Activated gamma-delta T cell treated with anti-CD3 and anti-CD28 coated beads, Interleukin-2, amount 50 U/mL, for 16 hours (primary cell): ENCODE results near the gene TIMP2.
"Not testable (repeated sequence)": the region's sequence is repeated elsewhere in the genome, so short reads cannot be mapped to it uniquely, and the experiment has no call there.

Experiments used
- DNase-seq: peaks from one replicate; pipeline ENCODE4 v3.0.0-alpha.2; 2020; ENCODE audit warnings: low read depth

TIMP2 gene

GRCh38 chr17:78929908-78930775 lies 5.0 kb upstream of the TIMP2 start:
- no peak for DNase-seq

GRCh38 chr17:78925662-78926555 lies 722 bp upstream of the TIMP2 start:
- no peak for DNase-seq

- DNase-seq: no peak
These were observed 571 bp downstream of the TIMP2 start for GRCh38 chr17:78924481-78925151.

- peak; percentile 22 for DNase-seq
These were observed 1.3 kb downstream of the TIMP2 start for GRCh38 chr17:78923660-78924453.

GRCh38 chr17:78922816-78923498 lies 2.2 kb downstream of the TIMP2 start:
- no peak for DNase-seq

- no peak for DNase-seq
These were observed 3.7 kb downstream of the TIMP2 start for GRCh38 chr17:78921437-78921971.

- no peak for DNase-seq
These were observed 4.7 kb downstream of the TIMP2 start for GRCh38 chr17:78920528-78920927.

- no peak for DNase-seq
These were observed 5.2 kb downstream of the TIMP2 start for GRCh38 chr17:78919861-78920450.

- DNase-seq: no peak
These were observed 6.2 kb downstream of the TIMP2 start for GRCh38 chr17:78918979-78919378.

GRCh38 chr17:78917451-78918275 lies 7.5 kb downstream of the TIMP2 start:
- no peak for DNase-seq

GRCh38 chr17:78915872-78916632 lies 9.1 kb downstream of the TIMP2 start:
- DNase-seq: no peak

GRCh38 chr17:78913115-78913514 lies 12.1 kb downstream of the TIMP2 start:
- no peak for DNase-seq

GRCh38 chr17:78912082-78912481 lies 13.1 kb downstream of the TIMP2 start:
- no peak for DNase-seq

- not testable (repeated sequence) for DNase-seq
These were observed 13.6 kb downstream of the TIMP2 start for GRCh38 chr17:78911543-78911942.

- no peak for DNase-seq
These were observed 14.5 kb downstream of the TIMP2 start for GRCh38 chr17:78910497-78911284.

- DNase-seq: no peak
These were observed 16.8 kb downstream of the TIMP2 start for GRCh38 chr17:78908426-78908825.

- no peak for DNase-seq
These were observed 19.6 kb downstream of the TIMP2 start for GRCh38 chr17:78905541-78905940.

GRCh38 chr17:78905116-78905515 lies 20.1 kb downstream of the TIMP2 start:
- no peak for DNase-seq
